ENCODE measurements around the gene PITPNB.

GRCh38 chr22:27959335-27960090 lies 40.5 kb upstream of the PITPNB start:
- TF ChIP-seq EZH2 (IDR thresholded peaks at IDR 0.05; ENCODE audit: borderline replicate concordance, low read depth, low read length, severe bottlenecking) (no peak), CTCF (IDR thresholded peaks at IDR 0.05; ENCODE audit: borderline replicate concordance, extremely low read depth, low read length, poor library complexity, severe bottlenecking) (no peak)

Data from DND-41 (cell line).